Natural killer cell (primary cell): ENCODE results near the gene APOBEC4. TPM values are rescaled to one million over a fixed set of nuclear protein-coding genes. Genes with fewer than 3 reads are reported as not detected.

ENCODE experiments used
- ATAC-seq, 3 donors: fragments of 150-1000 bp in 2 of 3; fragments of 200-7000 bp in 1 of 3; cut with Tn5 transposase; 1 replicate in 1 of 3; 2 replicates in 2 of 3; pipeline ENCODE4 v1.10.0; 2021; ENCODE audit warnings: mild to moderate bottlenecking in 2 of 3, moderate library complexity in 2 of 3
- DNase-seq, 2 donors: peaks; one replicate each; pipeline versions ENCODE4 v3.0.0 to v3.0.0-alpha.2; 2013 to 2021; ENCODE audit warnings: mixed read lengths in 1 of 2
- H3K27ac ChIP-seq: one replicate; pipeline ENCODE4 v1.5.1; 2013; ENCODE audit warnings: mild to moderate bottlenecking, low read length
- H3K27me3 ChIP-seq: one replicate; pipeline ENCODE4 v1.6.1; 2013; ENCODE audit warnings: low read length; ENCODE audit not compliant: control insufficient read depth, insufficient read depth
- H3K36me3 ChIP-seq: one replicate; pipeline ENCODE4 v1.6.1; 2013; ENCODE audit warnings: low read length; ENCODE audit not compliant: control insufficient read depth, insufficient read depth
- H3K4me1 ChIP-seq: one replicate; pipeline ENCODE4 v1.6.1; 2013; ENCODE audit warnings: low read length; ENCODE audit not compliant: control insufficient read depth, insufficient read depth
- H3K4me3 ChIP-seq: one replicate; pipeline ENCODE4 v1.5.1; 2013; ENCODE audit warnings: low read length
- H3K9me3 ChIP-seq: one replicate; pipeline ENCODE4 v1.6.1; 2013; ENCODE audit warnings: low read length; ENCODE audit not compliant: control insufficient read depth, insufficient read depth
- H3K27ac Mint-ChIP-seq, 2 donors: one replicate each; pipeline ENCODE4 v1.8.0; 2022; ENCODE audit warnings: mild to moderate bottlenecking in 2 of 2, mixed read lengths in 2 of 2, moderate library complexity in 1 of 2
- H3K27me3 Mint-ChIP-seq, 2 donors: one replicate each; pipeline ENCODE4 v1.8.0; 2022; ENCODE audit warnings: low read depth in 2 of 2, mixed read lengths in 2 of 2
- H3K36me3 Mint-ChIP-seq: one replicate; pipeline ENCODE4 v1.8.0; 2022; ENCODE audit warnings: mixed read lengths
- H3K4me1 Mint-ChIP-seq, 2 donors: one replicate each; pipeline ENCODE4 v1.8.0; 2022; ENCODE audit warnings: mixed read lengths in 2 of 2
- H3K4me3 Mint-ChIP-seq: one replicate; pipeline ENCODE4 v1.8.0; 2022; ENCODE audit warnings: mild to moderate bottlenecking, moderate library complexity, mixed read lengths
- H3K9me3 Mint-ChIP-seq, 2 donors: one replicate each; pipeline ENCODE4 v1.8.0; 2022; ENCODE audit warnings: mixed read lengths in 2 of 2
- WGBS: methylation state at CpG from one replicate; pipeline ENCODE4 v1.1.7; 2013; ENCODE audit warnings: missing lambda C conversion rate; ENCODE audit not compliant: insufficient coverage; 5-methylcytosine and 5-hydroxymethylcytosine counted together
- intact Hi-C: fragments of 100-400 bp; cut with micrococcal nuclease; formaldehyde crosslinking; loops from one replicate; pipeline ENCODE4 v1.14.2; 2022
- total RNA-seq, 4 donors: library from RNA; stranded (reverse); fragments of 120-200 nt in 1 of 4; gene quantifications; one replicate each; pipeline versions ENCODE4 v1.2.3 to v1.2.4, GENCODE V29; 2013 to 2022
- TF ChIP-seq, protein P1 (sequence below): fragments of 200-600 bp; IDR thresholded peaks from one replicate; pipeline ENCODE4 v1.8.0; 2022; ENCODE audit warnings: antibody characterized with exemption

Gene APOBEC4
- total RNA-seq, 3 donors from 2014 or later (not counting 1 experiment from before 2014, with no cell fraction given): not detected

DNA sequence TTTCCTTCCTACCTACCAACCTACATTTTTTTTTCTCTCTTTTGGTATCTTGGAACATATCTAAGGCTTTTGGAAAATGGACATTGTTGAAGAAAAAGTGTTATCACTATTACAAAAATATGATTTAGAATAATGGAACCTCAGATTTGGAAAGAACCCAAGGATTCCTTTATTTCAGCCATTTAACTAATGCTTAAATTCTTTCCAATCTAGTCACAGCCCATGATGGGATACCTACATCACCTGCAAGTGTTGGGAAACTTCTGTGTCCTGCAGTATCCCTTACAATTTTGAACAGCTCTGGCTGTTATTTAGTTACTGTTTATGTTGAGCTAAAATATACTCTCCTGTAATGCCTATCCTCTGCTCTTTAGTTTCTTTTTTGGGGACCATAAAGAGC lies 22.3 kb upstream of the APOBEC4 start:
- Mint-ChIP-seq H3K36me3 (no peaks in the 10 kb centered on the region), H3K27me3 (peaks cover 37 to 56% of the 10 kb centered on the region in 2 donors), H3K27ac (no peak overlapping the region), H3K4me1 (no peaks in the 10 kb centered on the region), H3K4me3 (no peak overlapping the region), H3K9me3 (no peaks in the 10 kb centered on the region)
- Histone ChIP-seq H3K27me3 (no peaks in the 10 kb centered on the region), H3K4me3 (no peak overlapping the region), H3K9me3 (no peaks in the 10 kb centered on the region), H3K4me1 (no peaks in the 10 kb centered on the region), H3K27ac (no peak overlapping the region), H3K36me3 (no peaks in the 10 kb centered on the region)
- ATAC-seq (no peak), DNase-seq (no peak)
- TF ChIP-seq, protein P1, sequence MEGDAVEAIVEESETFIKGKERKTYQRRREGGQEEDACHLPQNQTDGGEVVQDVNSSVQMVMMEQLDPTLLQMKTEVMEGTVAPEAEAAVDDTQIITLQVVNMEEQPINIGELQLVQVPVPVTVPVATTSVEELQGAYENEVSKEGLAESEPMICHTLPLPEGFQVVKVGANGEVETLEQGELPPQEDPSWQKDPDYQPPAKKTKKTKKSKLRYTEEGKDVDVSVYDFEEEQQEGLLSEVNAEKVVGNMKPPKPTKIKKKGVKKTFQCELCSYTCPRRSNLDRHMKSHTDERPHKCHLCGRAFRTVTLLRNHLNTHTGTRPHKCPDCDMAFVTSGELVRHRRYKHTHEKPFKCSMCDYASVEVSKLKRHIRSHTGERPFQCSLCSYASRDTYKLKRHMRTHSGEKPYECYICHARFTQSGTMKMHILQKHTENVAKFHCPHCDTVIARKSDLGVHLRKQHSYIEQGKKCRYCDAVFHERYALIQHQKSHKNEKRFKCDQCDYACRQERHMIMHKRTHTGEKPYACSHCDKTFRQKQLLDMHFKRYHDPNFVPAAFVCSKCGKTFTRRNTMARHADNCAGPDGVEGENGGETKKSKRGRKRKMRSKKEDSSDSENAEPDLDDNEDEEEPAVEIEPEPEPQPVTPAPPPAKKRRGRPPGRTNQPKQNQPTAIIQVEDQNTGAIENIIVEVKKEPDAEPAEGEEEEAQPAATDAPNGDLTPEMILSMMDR: no peak
- intact Hi-C loops: no loop called here

DNA sequence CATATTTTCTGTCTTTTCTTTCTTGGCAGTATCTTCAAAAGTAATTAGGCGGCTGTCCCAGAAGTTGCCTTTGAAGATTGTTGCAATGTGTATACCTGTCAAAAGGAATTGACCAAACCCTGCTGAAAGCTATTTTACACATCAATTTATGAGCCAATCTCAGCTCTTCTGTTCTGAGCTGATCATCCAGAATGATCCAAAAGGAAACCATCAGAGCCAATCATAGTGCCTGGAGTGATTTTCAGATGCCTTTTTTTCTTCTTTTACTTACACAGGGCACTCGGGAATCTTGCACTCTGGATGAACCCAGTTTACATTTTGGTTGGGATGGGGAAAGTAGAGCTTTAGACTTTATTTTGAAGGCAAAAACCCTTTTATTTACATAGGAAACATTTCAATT lies 21.8 kb upstream of the APOBEC4 start:
- 100% methylated on average over 1 of the region's 2 CpGs for WGBS
- no peaks in the 10 kb centered on the region for H3K27me3 ChIP-seq
- H3K4me1 Mint-ChIP-seq: no peaks in the 10 kb centered on the region
- H3K9me3 Mint-ChIP-seq: no peaks in the 10 kb centered on the region
- ATAC-seq (no peak), DNase-seq (no peak)
- no peaks in the 10 kb centered on the region for H3K36me3 Mint-ChIP-seq
- H3K4me3 Mint-ChIP-seq: no peak overlapping the region
- H3K27ac ChIP-seq: no peak overlapping the region
- no peak overlapping the region for H3K4me3 ChIP-seq
- TF ChIP-seq, protein P1: no peak
- H3K27me3 Mint-ChIP-seq: peaks cover 38 to 59% of the 10 kb centered on the region in 2 donors
- intact Hi-C loops: no loop called here
- H3K9me3 ChIP-seq: no peaks in the 10 kb centered on the region
- no peak overlapping the region for H3K27ac Mint-ChIP-seq
- H3K4me1 ChIP-seq: no peaks in the 10 kb centered on the region
- H3K36me3 ChIP-seq: no peaks in the 10 kb centered on the region

DNA sequence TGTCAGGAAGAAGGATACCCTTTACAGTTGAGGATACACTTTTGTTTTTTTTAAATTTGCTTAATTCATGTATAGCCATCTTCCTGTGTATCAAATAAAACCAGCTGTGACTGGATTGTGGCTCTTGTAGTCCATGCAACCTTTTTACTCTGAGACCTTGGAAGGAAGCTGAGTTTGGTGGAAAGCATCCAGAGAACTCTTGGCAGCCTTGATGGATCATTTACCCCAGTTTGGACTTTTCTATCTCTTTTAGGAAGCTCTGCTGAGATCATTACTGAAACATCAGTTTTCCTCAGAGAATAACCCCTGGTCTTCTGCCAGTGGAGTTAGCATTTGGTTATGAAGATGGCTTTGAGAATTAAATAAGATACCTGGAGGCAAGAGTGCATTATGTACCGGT lies 21.2 kb upstream of the APOBEC4 start:
- H3K27me3 ChIP-seq: no peaks in the 10 kb centered on the region
- ATAC-seq: no peak
- no peaks in the 10 kb centered on the region for H3K9me3 ChIP-seq
- no peaks in the 10 kb centered on the region for H3K36me3 ChIP-seq
- TF ChIP-seq, protein P1: no peak
- Mint-ChIP-seq H3K27ac (no peak overlapping the region), H3K27me3 (peaks cover 41 to 65% of the 10 kb centered on the region in 2 donors), H3K4me3 (no peak overlapping the region), H3K36me3 (no peaks in the 10 kb centered on the region), H3K4me1 (no peaks in the 10 kb centered on the region), H3K9me3 (no peaks in the 10 kb centered on the region)
- no CpG with 5 or more reads among the region's 1 CpG for WGBS
- intact Hi-C loops: no loop called here
- DNase-seq: no peak
- H3K4me1 ChIP-seq: no peaks in the 10 kb centered on the region
- no peak overlapping the region for H3K4me3 ChIP-seq
- no peak overlapping the region for H3K27ac ChIP-seq

DNA sequence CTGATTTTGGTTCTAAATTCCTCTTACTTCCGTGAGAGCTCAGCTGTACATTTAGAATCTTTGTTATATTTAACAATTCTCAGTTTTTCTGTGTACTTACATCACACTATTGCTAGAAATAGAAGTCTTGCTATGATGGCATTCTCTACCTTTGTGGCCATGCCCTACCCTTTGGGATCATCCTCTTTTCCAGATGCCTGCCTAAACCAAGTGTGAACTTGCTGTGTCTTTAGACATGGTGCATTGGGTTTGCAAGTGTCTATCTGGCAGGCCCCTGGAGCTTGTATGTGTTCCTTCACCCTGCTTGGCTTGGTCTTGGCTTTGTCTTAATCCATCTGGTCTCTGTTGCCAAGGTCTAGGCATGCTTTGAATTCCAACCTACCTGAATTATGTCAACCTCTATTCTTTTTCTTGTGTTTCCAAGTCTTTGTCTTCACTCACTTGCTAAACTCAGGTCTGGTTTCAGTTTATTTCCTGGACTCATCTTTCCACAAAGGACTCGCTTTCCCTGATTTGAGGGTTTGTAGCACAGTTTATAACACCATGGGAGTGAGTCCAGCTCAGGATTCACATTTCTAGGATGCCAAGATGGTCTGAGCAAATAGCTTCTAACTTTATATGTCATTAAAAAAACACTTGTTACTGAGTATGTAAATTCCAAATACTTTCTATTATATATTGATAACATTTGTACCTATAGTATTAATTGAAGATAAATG lies 20.6 kb upstream of the APOBEC4 start:
- Histone ChIP-seq H3K27me3 (no peaks in the 10 kb centered on the region), H3K27ac (no peak overlapping the region), H3K9me3 (no peaks in the 10 kb centered on the region), H3K4me1 (no peaks in the 10 kb centered on the region), H3K36me3 (no peaks in the 10 kb centered on the region), H3K4me3 (no peak overlapping the region)
- H3K4me3 Mint-ChIP-seq: no peak overlapping the region
- DNase-seq (no peak), ATAC-seq (no peak)
- no peak overlapping the region for H3K27ac Mint-ChIP-seq
- intact Hi-C loops: no loop called here
- H3K4me1 Mint-ChIP-seq: no peaks in the 10 kb centered on the region
- H3K36me3 Mint-ChIP-seq: no peaks in the 10 kb centered on the region
- 82% methylated on average over 2 of the region's 2 CpGs for WGBS
- TF ChIP-seq, protein P1: no peak
- H3K27me3 Mint-ChIP-seq: peaks cover 44 to 70% of the 10 kb centered on the region in 2 donors
- no peaks in the 10 kb centered on the region for H3K9me3 Mint-ChIP-seq
